ENCODE results near the gene C19orf44. TPM values are rescaled to one million over a fixed set of nuclear protein-coding genes. Genes with fewer than 3 reads are reported as not detected.

C19orf44 gene
- total RNA-seq, 1 donor = 7.9 TPM

DNA sequence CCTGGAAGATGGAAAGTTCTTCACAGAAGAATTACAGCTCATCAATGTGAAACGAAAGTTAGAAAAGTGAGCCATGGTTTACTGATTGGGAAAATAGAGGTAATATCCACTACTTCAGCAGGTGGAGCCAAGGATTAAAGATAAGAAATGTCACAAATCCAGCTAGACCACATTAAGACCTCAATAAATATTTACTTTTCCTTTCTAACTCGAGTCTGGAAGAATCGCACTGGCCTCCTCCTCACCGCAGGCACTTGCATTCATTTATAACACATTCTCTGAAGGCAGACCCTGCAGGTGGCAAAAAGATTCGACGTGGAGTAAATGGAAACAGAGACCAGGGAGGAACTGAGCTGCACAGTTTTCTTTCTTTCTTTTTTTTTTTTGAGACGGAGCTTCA, 68.6 kb downstream of the C19orf44 start:
- TF ChIP-seq, protein P1, sequence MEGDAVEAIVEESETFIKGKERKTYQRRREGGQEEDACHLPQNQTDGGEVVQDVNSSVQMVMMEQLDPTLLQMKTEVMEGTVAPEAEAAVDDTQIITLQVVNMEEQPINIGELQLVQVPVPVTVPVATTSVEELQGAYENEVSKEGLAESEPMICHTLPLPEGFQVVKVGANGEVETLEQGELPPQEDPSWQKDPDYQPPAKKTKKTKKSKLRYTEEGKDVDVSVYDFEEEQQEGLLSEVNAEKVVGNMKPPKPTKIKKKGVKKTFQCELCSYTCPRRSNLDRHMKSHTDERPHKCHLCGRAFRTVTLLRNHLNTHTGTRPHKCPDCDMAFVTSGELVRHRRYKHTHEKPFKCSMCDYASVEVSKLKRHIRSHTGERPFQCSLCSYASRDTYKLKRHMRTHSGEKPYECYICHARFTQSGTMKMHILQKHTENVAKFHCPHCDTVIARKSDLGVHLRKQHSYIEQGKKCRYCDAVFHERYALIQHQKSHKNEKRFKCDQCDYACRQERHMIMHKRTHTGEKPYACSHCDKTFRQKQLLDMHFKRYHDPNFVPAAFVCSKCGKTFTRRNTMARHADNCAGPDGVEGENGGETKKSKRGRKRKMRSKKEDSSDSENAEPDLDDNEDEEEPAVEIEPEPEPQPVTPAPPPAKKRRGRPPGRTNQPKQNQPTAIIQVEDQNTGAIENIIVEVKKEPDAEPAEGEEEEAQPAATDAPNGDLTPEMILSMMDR (IDR thresholded peaks at IDR 0.05; ENCODE audit: insufficient read depth, low read length) = no peak
- DNase-seq (ENCODE audit: low read depth) = no peak
- no peak overlapping the region for H3K4me3 ChIP-seq (ENCODE audit: low read depth, low read length)

DNA sequence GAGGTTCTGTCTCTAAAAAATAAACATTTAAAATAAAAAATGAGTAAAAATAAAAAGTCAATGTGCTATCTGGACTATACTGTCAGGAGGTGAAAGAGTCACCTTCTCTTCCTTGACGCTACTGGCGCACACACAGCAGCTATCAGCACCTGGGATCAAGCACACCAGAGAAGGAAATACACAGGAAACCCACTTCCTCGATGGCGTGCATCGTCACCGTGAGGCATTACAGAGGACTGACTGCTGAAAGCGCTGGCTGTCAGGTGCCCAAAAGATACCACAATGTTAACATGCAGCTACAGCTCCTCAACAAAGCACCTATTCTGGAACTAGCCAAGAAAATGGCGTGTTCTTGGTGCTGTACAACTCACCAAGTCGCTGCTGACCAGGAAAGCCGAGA, 70.0 kb downstream of the C19orf44 start:
- TF ChIP-seq, protein P1 (IDR thresholded peaks at IDR 0.05; ENCODE audit: insufficient read depth, low read length) = no peak
- DNase-seq (ENCODE audit: low read depth) = no peak
- no peak overlapping the region for H3K4me3 ChIP-seq (ENCODE audit: low read depth, low read length)

DNA sequence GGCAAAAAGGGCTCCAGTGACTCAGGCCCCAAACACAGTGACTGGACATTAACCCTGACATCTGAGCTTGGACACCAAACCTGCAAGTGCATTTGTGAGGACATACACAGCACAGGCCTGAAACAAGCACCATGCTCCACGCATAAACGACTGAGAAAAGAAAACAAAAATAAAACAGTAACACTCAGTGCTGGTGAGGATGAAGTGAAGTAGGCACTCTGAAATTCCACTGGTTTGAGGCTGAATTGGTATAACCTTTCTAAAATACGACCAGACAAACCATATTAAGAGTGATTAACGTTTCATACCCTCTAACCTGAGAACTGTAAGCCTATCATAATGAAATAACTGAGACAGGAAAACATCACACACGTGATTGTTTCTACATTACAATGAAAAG, 70.5 kb downstream of the C19orf44 start:
- no peak for DNase-seq (ENCODE audit: low read depth)
- H3K4me3 ChIP-seq (ENCODE audit: low read depth, low read length) = no peak overlapping the region
- TF ChIP-seq, protein P1 (IDR thresholded peaks at IDR 0.05; ENCODE audit: insufficient read depth, low read length) = no peak

DNA sequence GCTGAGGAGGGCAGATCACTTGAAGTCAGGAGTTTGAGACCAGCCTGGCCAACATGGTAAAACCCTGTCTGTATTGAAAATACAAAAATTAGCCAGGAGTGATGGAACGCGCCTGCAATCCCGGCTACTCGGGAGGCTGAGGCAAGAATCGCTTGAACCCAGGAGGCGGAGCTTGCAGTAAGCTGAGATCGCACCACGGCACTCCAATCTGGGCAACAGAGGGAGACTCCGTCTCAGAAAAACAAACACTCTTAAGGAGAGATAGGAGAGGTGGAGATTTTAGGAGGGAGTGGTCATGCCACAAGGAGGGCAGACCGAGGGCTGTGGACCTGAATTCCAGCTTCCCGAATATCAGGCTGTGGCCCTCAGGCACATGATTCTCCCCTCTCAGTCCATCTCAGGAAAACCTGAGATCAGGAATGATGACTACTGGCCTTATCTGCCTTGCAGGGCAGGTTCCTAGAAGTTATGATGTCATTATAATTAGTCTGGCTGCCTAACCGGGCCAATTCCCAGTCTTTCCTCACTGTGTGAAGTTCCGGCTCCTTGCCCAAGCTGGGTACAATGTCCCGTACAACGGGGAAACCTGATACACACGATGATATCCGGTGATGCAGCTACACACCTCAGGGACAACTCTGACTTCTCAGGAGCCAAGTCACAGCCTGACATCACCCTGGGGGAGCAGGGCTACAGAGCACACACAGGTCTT, 73.6 kb downstream of the C19orf44 start:
- no peak for DNase-seq (ENCODE audit: low read depth)
- TF ChIP-seq, protein P1 (IDR thresholded peaks at IDR 0.05; ENCODE audit: insufficient read depth, low read length) = no peak
- H3K4me3 ChIP-seq (ENCODE audit: low read depth, low read length) = no peak overlapping the region

Small RNAs within 50 kb of the gene (small RNA-seq; reads per million reads assigned to genes)
- not detected for gene RN7SL146P

Other genes with a start within 250 kb of the C19orf44 start
- 2.2 and 5.7 TPM in 2 replicates for gene KLF2, start 171.6 kb upstream of the C19orf44 start, total RNA-seq (ENCODE audit: low replicate concordance)
- gene EPS15L1, start 24.4 kb upstream of the C19orf44 start, total RNA-seq (ENCODE audit: low replicate concordance) = 10.5 and 15.8 TPM in 2 replicates
- not detected in 2 replicates for gene CALR3, start 227 bp upstream of the C19orf44 start, total RNA-seq (ENCODE audit: low replicate concordance)
- 5.6 and 8.0 TPM in 2 replicates for gene CHERP, start 46.0 kb downstream of the C19orf44 start, total RNA-seq (ENCODE audit: low replicate concordance)
- gene SLC35E1, start 76.0 kb downstream of the C19orf44 start, total RNA-seq (ENCODE audit: low replicate concordance) = 30.4 and 32.0 TPM in 2 replicates
- gene MED26, start 131.8 kb downstream of the C19orf44 start, total RNA-seq (ENCODE audit: low replicate concordance) = 4.2 and 7.1 TPM in 2 replicates
- gene SMIM7, start 163.8 kb downstream of the C19orf44 start, total RNA-seq (ENCODE audit: low replicate concordance) = 85.2 and 122 TPM in 2 replicates
- 1.4 and 3.3 TPM in 2 replicates for gene TMEM38A, start 164.7 kb downstream of the C19orf44 start, total RNA-seq (ENCODE audit: low replicate concordance)
- not detected in 2 replicates for gene NWD1, start 223.5 kb downstream of the C19orf44 start, total RNA-seq (ENCODE audit: low replicate concordance)